Activated T-helper 1 cell treated with Interleukin-2 at 50 U/mL for 16 hours (primary cell): ENCODE data around the gene FPGS.

Experiments used
- DNase-seq: peaks from one replicate; pipeline ENCODE4 v3.0.0-alpha.2; 2020; ENCODE audit warnings: low read depth

The FPGS gene

DNA sequence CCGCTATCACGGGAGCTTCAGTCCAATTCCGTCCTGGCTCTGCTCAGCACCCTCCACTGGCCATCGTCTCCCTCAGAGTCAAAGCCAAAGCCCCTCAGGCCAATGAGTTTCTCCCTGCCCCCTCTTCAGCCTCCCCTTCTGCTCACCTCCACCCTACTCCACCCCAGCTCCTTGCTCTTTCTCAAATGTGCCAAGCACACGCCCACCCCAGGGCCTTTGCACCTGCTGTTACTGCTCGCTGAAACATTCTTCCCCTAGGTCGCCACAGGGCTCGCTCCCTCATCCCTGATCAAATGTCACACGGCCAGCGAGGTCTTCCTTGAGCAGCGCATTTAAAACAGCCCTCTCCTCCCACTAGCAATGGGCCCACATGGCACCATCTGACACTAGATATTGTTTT is 58.1 kb downstream of the FPGS start:
- no peak for DNase-seq

DNA sequence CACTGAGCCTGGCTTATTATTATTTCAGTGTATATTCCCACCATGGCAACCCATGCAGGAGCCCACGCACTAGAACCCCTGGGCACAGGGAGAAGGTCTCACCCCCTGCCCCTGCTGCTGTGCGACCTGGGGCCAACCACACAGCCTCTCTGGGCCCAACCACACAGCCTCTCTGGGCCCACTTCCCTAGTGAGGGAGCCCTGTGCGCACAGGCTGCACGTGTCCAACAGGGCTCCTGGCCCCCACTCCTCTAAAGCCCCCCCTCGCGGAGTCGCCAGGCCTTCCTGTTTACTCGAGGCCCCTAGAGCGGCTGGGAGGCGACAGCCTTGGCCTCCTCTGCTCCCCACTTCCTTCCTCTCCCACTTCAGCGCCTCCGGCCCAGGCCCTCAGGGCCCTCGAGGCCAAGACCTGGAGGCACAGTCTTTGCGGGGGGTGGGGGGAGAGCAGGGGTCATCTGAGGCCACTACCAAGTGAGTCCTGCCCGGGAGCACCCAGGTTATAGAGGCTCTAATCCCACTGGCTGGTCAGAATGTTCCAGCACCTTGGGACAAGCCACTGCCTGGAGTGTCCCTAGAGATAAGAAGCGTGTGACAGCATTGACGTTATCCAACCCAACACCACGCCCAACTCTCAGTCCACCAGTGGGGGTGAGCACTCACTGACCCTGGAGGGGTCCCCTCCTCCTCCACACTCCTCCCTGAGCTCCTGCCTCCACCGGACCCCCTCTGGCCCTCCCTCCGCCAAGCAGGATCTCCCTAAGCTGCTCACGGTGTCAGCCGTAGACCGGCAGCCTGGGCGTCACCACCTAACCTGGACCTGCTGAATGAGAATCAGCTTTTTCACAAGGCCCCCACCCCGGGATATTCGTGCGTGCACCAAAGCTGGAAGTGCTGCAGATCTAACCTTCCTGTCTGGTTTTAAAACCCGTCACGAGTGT is 59.7 kb downstream of the FPGS start:
- peak; percentile 54 for DNase-seq

DNA sequence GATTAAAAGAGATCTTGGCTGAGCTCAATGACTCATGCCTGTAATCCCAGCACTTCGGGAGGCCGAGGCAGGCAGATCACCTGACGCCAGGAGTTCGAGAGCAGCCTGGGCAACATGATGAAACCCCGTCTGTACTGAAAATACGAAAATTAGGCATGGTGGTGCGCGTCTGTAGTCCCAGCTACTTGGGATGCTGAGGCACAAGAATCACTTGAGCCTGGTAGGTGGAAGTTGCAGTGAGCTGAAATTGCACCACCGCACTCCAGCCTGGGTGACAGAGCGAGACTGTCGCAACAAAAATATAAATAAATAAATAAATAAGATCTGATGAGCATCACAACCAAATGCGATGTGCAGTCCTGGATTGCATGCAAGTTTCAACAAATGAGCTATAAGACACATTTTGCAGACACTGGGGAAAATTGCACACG is 60.5 kb downstream of the FPGS start:
- DNase-seq: no peak
